Sigmoid colon (tissue), 7 donors: ENCODE results near the gene IL1RAPL1. TPM values are rescaled to one million over a fixed set of nuclear protein-coding genes. Genes with fewer than 3 reads are reported as not detected.
A peak's percentile ranks its signal among the peaks of the same experiment; 100 is the strongest.

Experiments
- DNase-seq: peaks from one replicate; pipeline ENCODE4 v3.0.0-alpha.2; 2019
- H3K27ac ChIP-seq, 4 donors: fragments of 200-600 bp; sonication (generic); one replicate each; pipeline ENCODE4 v1.5.1; 2016 to 2019; ENCODE audit warnings: mild to moderate bottlenecking in 1 of 4
- H3K27me3 ChIP-seq, 3 donors: fragments of 200-600 bp; sonication (generic); one replicate each; pipeline ENCODE4 v1.5.1; 2019; ENCODE audit warnings: mild to moderate bottlenecking in 1 of 3
- H3K36me3 ChIP-seq, 4 donors: fragments of 200-600 bp; sonication (generic); one replicate each; pipeline ENCODE4 v1.5.1; 2016 to 2019
- H3K4me1 ChIP-seq, 4 donors: fragments of 200-600 bp; sonication (generic); one replicate each; pipeline ENCODE4 v1.5.1; 2017 to 2019
- H3K4me3 ChIP-seq, 4 donors: fragments of 200-600 bp; sonication (generic); one replicate each; pipeline ENCODE4 v1.5.1; 2017 to 2019; ENCODE audit warnings: mild to moderate bottlenecking in 2 of 4, moderate library complexity in 1 of 4
- H3K9me3 ChIP-seq, 4 donors: fragments of 200-600 bp in 3 of 4; sonication (generic) in 3 of 4; one replicate each; pipeline versions ENCODE4 v1.5.1 to v1.6.1; 2013 to 2019
- CTCF ChIP-seq, 4 experiments: fragments of 450-650 bp in 3 of 4; fragments of 200-600 bp in 1 of 4; IDR thresholded peaks; one replicate each; pipeline ENCODE4 v1.5.1; 2016 to 2019; ENCODE audit warnings: antibody characterized with exemption in 4 of 4, mild to moderate bottlenecking in 3 of 4, moderate library complexity in 2 of 4
- EP300 ChIP-seq, 4 donors: sonication (generic); formaldehyde crosslinking; IDR thresholded peaks; one replicate each; pipeline ENCODE4 v1.6.1; 2017; ENCODE audit warnings: antibody characterized with exemption in 4 of 4
- POLR2A ChIP-seq, 2 donors: fragments of 450-650 bp; IDR thresholded peaks; one replicate each; pipeline ENCODE4 v1.6.1; 2016; ENCODE audit warnings: antibody characterized with exemption in 2 of 2, mild to moderate bottlenecking in 2 of 2, moderate library complexity in 2 of 2
- POLR2AphosphoS5 ChIP-seq, 4 donors: sonication (generic); formaldehyde crosslinking; IDR thresholded peaks; one replicate each; pipeline ENCODE4 v1.6.1; 2017; ENCODE audit warnings: antibody characterized with exemption in 4 of 4
- WGBS, 2 donors: extraction: QIAGEN DNeasy Blood & Tissue Kit; methylation state at CpG; one replicate each; pipeline ENCODE4 v1.1.7; 2013; 5-methylcytosine and 5-hydroxymethylcytosine counted together
- intact Hi-C: fragments of 100-400 bp; cut with DNase I; formaldehyde crosslinking; loops from one replicate; pipeline ENCODE4 v1.15.1; 2023
- polyA plus RNA-seq, 3 donors: library from polyadenylated mRNA; stranded (reverse); fragments of 200-250 nt; gene quantifications; one replicate each; pipeline ENCODE4 v1.2.3, GENCODE V29; 2013
- total RNA-seq, 4 donors: library from RNA; depleted of rRNA; stranded (reverse); fragments of >200 nt; gene quantifications; one replicate each; pipeline ENCODE4 v1.1.0, GENCODE V29; 2016
- donor health status: healthy with polysubstance abuse.
- donor health status: Bipolar disorder and iron deficiency.
- donor health status: healthy.

The IL1RAPL1 gene
- total and polyA plus RNA-seq, 7 donors = 0.07 to 2.5 (median 1.2) TPM; not detected in 2

GRCh38 chrX:28979877-28980276, 392.6 kb downstream of the IL1RAPL1 start:
- DNase-seq = no peak
- Histone ChIP-seq H3K4me3 (no peak overlapping the region), H3K27ac (no peak overlapping the region), H3K4me1 (no peaks in the 10 kb centered on the region), H3K9me3 (no peaks in the 10 kb centered on the region), H3K27me3 (no peaks in the 10 kb centered on the region), H3K36me3 (no peaks in the 10 kb centered on the region)
- intact Hi-C loops = no loop called here
- 81 to 85% methylated on average over 1 of the region's 1 CpG for WGBS, 2 donors
- TF ChIP-seq POLR2A (IDR thresholded peaks at IDR 0.05) = no peak
- no peak for TF ChIP-seq EP300 (IDR thresholded peaks at IDR 0.05)

GRCh38 chrX:28981952-28982351, 394.7 kb downstream of the IL1RAPL1 start:
- Histone ChIP-seq H3K4me1 (no peaks in the 10 kb centered on the region), H3K9me3 (no peaks in the 10 kb centered on the region), H3K27me3 (no peaks in the 10 kb centered on the region), H3K27ac (no peak overlapping the region), H3K4me3 (no peak overlapping the region), H3K36me3 (no peaks in the 10 kb centered on the region)
- no peak for TF ChIP-seq CTCF (IDR thresholded peaks at IDR 0.05)
- no peak for TF ChIP-seq POLR2AphosphoS5 (IDR thresholded peaks at IDR 0.05)
- TF ChIP-seq EP300 (IDR thresholded peaks at IDR 0.05) = no peak
- no peak for TF ChIP-seq POLR2A (IDR thresholded peaks at IDR 0.05)
- DNase-seq = no peak
- intact Hi-C loops = no loop called here

- Histone ChIP-seq H3K9me3 (no peaks in the 10 kb centered on the region), H3K27ac (no peak overlapping the region), H3K4me1 (no peaks in the 10 kb centered on the region), H3K27me3 (no peaks in the 10 kb centered on the region), H3K36me3 (no peaks in the 10 kb centered on the region), H3K4me3 (no peak overlapping the region)
- DNase-seq = peak; percentile 58
- WGBS, 2 donors = 45 to 47% methylated on average over 2 of the region's 2 CpGs
- intact Hi-C loops = no loop called here
- no peak for TF ChIP-seq EP300 (IDR thresholded peaks at IDR 0.05)
- TF ChIP-seq CTCF (IDR thresholded peaks at IDR 0.05) = no peak
- no peak for TF ChIP-seq POLR2A (IDR thresholded peaks at IDR 0.05)
- TF ChIP-seq POLR2AphosphoS5 (IDR thresholded peaks at IDR 0.05) = no peak
These were observed 401.0 kb downstream of the IL1RAPL1 start for GRCh38 chrX:28988246-28988645.

- H3K4me1 ChIP-seq = peaks cover 0 to 11% (median 4%) of the 10 kb centered on the region in 4 donors
- no peaks in the 10 kb centered on the region for H3K27me3 ChIP-seq
- H3K36me3 ChIP-seq = no peaks in the 10 kb centered on the region
- H3K4me3 ChIP-seq = no peak overlapping the region
- intact Hi-C loops = no loop called here
- TF ChIP-seq CTCF (IDR thresholded peaks at IDR 0.05) (no peak), POLR2A (IDR thresholded peaks at IDR 0.05) (no peak), EP300 (IDR thresholded peaks at IDR 0.05) (no peak), POLR2AphosphoS5 (IDR thresholded peaks at IDR 0.05) (peak in 1 of 4 donors; percentile 32)
- H3K27ac ChIP-seq = no peak overlapping the region
- 56 to 70% methylated on average over 1 of the region's 1 CpG for WGBS, 2 donors
- no peak for DNase-seq
- H3K9me3 ChIP-seq = no peaks in the 10 kb centered on the region
These were observed 410.6 kb downstream of the IL1RAPL1 start for GRCh38 chrX:28997706-28998463.

- Histone ChIP-seq H3K4me1 (peaks cover 0 to 11% (median 4%) of the 10 kb centered on the region in 4 donors), H3K9me3 (no peaks in the 10 kb centered on the region), H3K27ac (no peak overlapping the region), H3K27me3 (no peaks in the 10 kb centered on the region), H3K4me3 (no peak overlapping the region), H3K36me3 (no peaks in the 10 kb centered on the region)
- no peak for TF ChIP-seq EP300 (IDR thresholded peaks at IDR 0.05)
- TF ChIP-seq POLR2A (IDR thresholded peaks at IDR 0.05) = no peak
- no peak for TF ChIP-seq POLR2AphosphoS5 (IDR thresholded peaks at IDR 0.05)
- TF ChIP-seq CTCF (IDR thresholded peaks at IDR 0.05) = no peak
- intact Hi-C loops = no loop called here
- 43 to 58% methylated on average over 3 of the region's 3 CpGs for WGBS, 2 donors
- DNase-seq = no peak
These were observed 411.4 kb downstream of the IL1RAPL1 start for GRCh38 chrX:28998609-28999135.
